ENCODE measurements around the gene MEF2A. TPM values are rescaled to one million over a fixed set of nuclear protein-coding genes. Genes with fewer than 3 reads are reported as not detected.

MEF2A gene
- total and polyA plus RNA-seq, 9 of the 15 experiments (the other 6 are each of a cell fraction or from before 2014, with no cell fraction given): 1.6 to 18.7 (median 8.7) TPM

DNA sequence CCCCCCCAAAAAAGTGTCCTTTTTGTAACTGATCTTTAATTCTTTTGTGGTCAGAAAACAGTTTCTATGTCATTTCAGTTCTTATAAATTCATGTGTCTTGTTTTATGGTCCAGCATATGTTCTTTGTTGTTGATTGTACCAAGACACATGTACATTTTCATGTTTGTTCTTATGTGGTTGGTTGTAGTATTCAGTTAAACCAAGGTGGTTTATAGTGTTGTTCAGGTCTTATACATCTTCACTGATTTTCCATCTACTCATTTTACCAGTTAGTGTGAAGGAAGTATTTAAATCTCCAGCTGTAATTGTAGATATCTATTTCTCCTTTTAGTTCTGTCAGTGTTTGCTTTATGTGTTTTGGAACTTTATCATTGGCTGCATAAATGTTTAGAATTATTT is 24.0 kb downstream of the MEF2A start (continued):
- TF ChIP-seq PRDM10 (IDR thresholded peaks at IDR 0.05; ENCODE audit: partially characterized antibody) (no peak), ELK1 (CRISPR knock-in tag; IDR thresholded peaks at IDR 0.05) (no peak), SRSF7 (optimal IDR thresholded peaks at IDR 0.05; ENCODE audit: low read depth, low read length) (no peak), PHF20 (IDR thresholded peaks at IDR 0.05; ENCODE audit: partially characterized antibody) (no peak), ZNF384 (IDR thresholded peaks at IDR 0.05; ENCODE audit: low read depth, low read length) (no peak), ZNF140 (CRISPR knock-in tag; IDR thresholded peaks at IDR 0.05) (no peak)

Measured in K562 (cell line).